Thyroid gland (tissue), 4 donors: ENCODE measurements around the gene TNNC1.

Experiments used
- CTCF ChIP-seq, 6 experiments: fragments of 200-600 bp in 3 of 6; fragments of 450-650 bp in 3 of 6; sonication (generic) in 3 of 6; IDR thresholded peaks; one replicate each; pipeline ENCODE4 v1.5.1; 2016 to 2019; ENCODE audit warnings: antibody characterized with exemption in 6 of 6, mild to moderate bottlenecking in 2 of 6, inconsistent platforms in 1 of 6, moderate library complexity in 1 of 6
- POLR2A ChIP-seq, 2 donors: fragments of 450-650 bp; IDR thresholded peaks; one replicate each; pipeline ENCODE4 v1.6.1; 2017; ENCODE audit warnings: antibody characterized with exemption in 2 of 2, mild to moderate bottlenecking in 2 of 2, moderate library complexity in 1 of 2

- TF ChIP-seq CTCF (IDR thresholded peaks at IDR 0.05) (no peak), POLR2A (IDR thresholded peaks at IDR 0.05) (no peak)
These were observed 16.3 kb downstream of the TNNC1 start for GRCh38 chr3:52437326-52438103.
